Smooth muscle cell (in vitro differentiated cells): ENCODE results near the gene TFDP1. TPM values are rescaled to one million over a fixed set of nuclear protein-coding genes. Genes with fewer than 3 reads are reported as not detected.

Experiments used
- DNase-seq: peaks from one replicate; lab custom pipeline; 2025; ENCODE audit not compliant: unreplicated experiment; lab: John Stamatoyannopoulos, UW
- H2AFZ ChIP-seq: fragments of 200-600 bp; sonication (generic); 2 replicates; pipeline ENCODE4 v1.6.0; 2016; ENCODE audit warnings: antibody characterized with exemption, low read depth, mild to moderate bottlenecking
- H3F3A ChIP-seq: fragments of 200-600 bp; sonication (generic); 2 replicates; pipeline ENCODE4 v1.6.0; 2017; ENCODE audit warnings: antibody characterized with exemption, low read depth
- H3K27ac ChIP-seq: fragments of 200-600 bp; sonication (generic); 2 replicates; pipeline ENCODE4 v1.5.1; 2016; ENCODE audit warnings: low read depth, mild to moderate bottlenecking
- H3K27me3 ChIP-seq: fragments of 200-600 bp; sonication (generic); 2 replicates; pipeline ENCODE4 v1.6.1; 2016; ENCODE audit warnings: low read depth, mild to moderate bottlenecking
- H3K36me3 ChIP-seq: fragments of 200-600 bp; sonication (generic); 2 replicates; pipeline ENCODE4 v1.5.1; 2016; ENCODE audit warnings: low read depth
- H3K4me1 ChIP-seq: fragments of 200-600 bp; sonication (generic); 2 replicates; pipeline ENCODE4 v1.5.1; 2016; ENCODE audit warnings: low read depth
- H3K4me2 ChIP-seq: fragments of 200-600 bp; sonication (generic); 2 replicates; pipeline ENCODE4 v1.6.0; 2016; ENCODE audit warnings: mild to moderate bottlenecking
- H3K4me3 ChIP-seq: fragments of 200-600 bp; sonication (generic); 2 replicates; pipeline ENCODE4 v1.5.1; 2016; ENCODE audit warnings: mild to moderate bottlenecking
- H3K79me2 ChIP-seq: fragments of 200-600 bp; sonication (generic); 2 replicates; pipeline ENCODE4 v1.6.0; 2016; ENCODE audit warnings: low read depth, mild to moderate bottlenecking
- H3K9ac ChIP-seq: fragments of 200-600 bp; sonication (generic); 2 replicates; pipeline ENCODE4 v1.6.0; 2016; ENCODE audit warnings: low read depth
- H3K9me3 ChIP-seq: fragments of 200-600 bp; sonication (generic); replicated peaks from 2 replicates; pipeline ENCODE4 v1.5.1; 2016; ENCODE audit warnings: low read depth
- H4K20me1 ChIP-seq: fragments of 200-600 bp; sonication (generic); 2 replicates; pipeline ENCODE4 v1.6.0; 2016; ENCODE audit warnings: low read depth
- CTCF ChIP-seq: fragments of 200-600 bp; sonication (generic); IDR thresholded peaks from 2 replicates; pipeline ENCODE4 v1.5.1; 2017; ENCODE audit warnings: borderline replicate concordance, mild to moderate bottlenecking, antibody characterized with exemption; ENCODE audit not compliant: insufficient read depth, poor library complexity, severe bottlenecking
- WGBS: methylation state at CpG from one replicate; pipeline ENCODE4 v1.1.7; 2016; ENCODE audit warnings: low lambda C conversion rate; 5-methylcytosine and 5-hydroxymethylcytosine counted together
- polyA plus RNA-seq: library from polyadenylated mRNA; unstranded; fragments of >200 nt; fragmentation: Nextera tagmentation; extraction: Ambion mirVana; gene quantifications from 2 replicates; pipeline ENCODE4 v1.2.1, GENCODE V29; 2016
- total RNA-seq: library from RNA; depleted of rRNA; stranded (reverse); fragments of >200 nt; gene quantifications from 2 replicates; pipeline ENCODE4 v1.2.3, GENCODE V29; 2014

TFDP1 gene
- total and polyA plus RNA-seq, 2 experiments from 2014 or later = 52.8 to 53.6 TPM

GRCh38 chr13:113560645-113561416, 23.7 kb upstream of the TFDP1 start:
- H3K36me3 ChIP-seq = no peaks in the 10 kb centered on the region
- no peaks in the 10 kb centered on the region for H3K79me2 ChIP-seq

GRCh38 chr13:113561417-113562084, 23.0 kb upstream of the TFDP1 start:
- Histone ChIP-seq H3K9me3 (no peaks in the 10 kb centered on the region), H3K4me3 (no peak overlapping the region), H3K27me3 (no peaks in the 10 kb centered on the region), H4K20me1 (no peaks in the 10 kb centered on the region), H3K4me2 (no peak overlapping the region), H3K27ac (no peak overlapping the region), H3K4me1 (no peaks in the 10 kb centered on the region), H3K36me3 (no peaks in the 10 kb centered on the region), H3K79me2 (no peaks in the 10 kb centered on the region), H2AFZ (no peak overlapping the region), H3K9ac (no peak overlapping the region), H3F3A (no peaks in the 10 kb centered on the region)
- WGBS = 84% methylated on average over 19 of the region's 19 CpGs
- TF ChIP-seq CTCF = no peak
- no peak for DNase-seq

More at GRCh38 chr13:113560645-113561416, 23.7 kb upstream of the TFDP1 start:
- Histone ChIP-seq H3K27me3 (no peaks in the 10 kb centered on the region), H3F3A (no peaks in the 10 kb centered on the region), H3K27ac (no peak overlapping the region), H3K4me1 (no peaks in the 10 kb centered on the region), H3K9ac (no peak overlapping the region), H3K9me3 (no peaks in the 10 kb centered on the region), H3K4me2 (no peak overlapping the region), H3K4me3 (no peak overlapping the region), H4K20me1 (no peaks in the 10 kb centered on the region), H2AFZ (no peak overlapping the region)
- TF ChIP-seq CTCF = no peak
- no peak for DNase-seq
- 94% methylated on average over 18 of the region's 18 CpGs for WGBS

GRCh38 chr13:113562085-113562749, 22.3 kb upstream of the TFDP1 start:
- Histone ChIP-seq H3K9me3 (no peaks in the 10 kb centered on the region), H4K20me1 (no peaks in the 10 kb centered on the region), H3K79me2 (no peaks in the 10 kb centered on the region), H3K4me2 (no peak overlapping the region), H3K4me3 (no peak overlapping the region), H2AFZ (no peak overlapping the region), H3K27ac (no peak overlapping the region), H3F3A (no peaks in the 10 kb centered on the region), H3K4me1 (no peaks in the 10 kb centered on the region), H3K27me3 (no peaks in the 10 kb centered on the region), H3K36me3 (no peaks in the 10 kb centered on the region), H3K9ac (no peak overlapping the region)
- TF ChIP-seq CTCF = peak; percentile 60
- 43% methylated on average over 14 of the region's 14 CpGs for WGBS
- no peak for DNase-seq
